ENCODE data around the gene FAM167B. TPM values are rescaled to one million over a fixed set of nuclear protein-coding genes. Genes with fewer than 3 reads are reported as not detected.

FAM167B gene
- polyA plus RNA-seq, 1 of the 3 experiments (the other 2 are of a cell fraction): 1.2 TPM

- DNase-seq: no peak
- CTCF ChIA-PET: interaction anchor here (0.9 to 4.3 kb wide), 3 partner anchors 12 to 27 kb away, joined by 3 to 20 read pairs (median 8); no protein-coding TSS in a partner anchor
- H3F3A ChIP-seq (replicated peaks; ENCODE audit: insufficient read depth): peaks cover 3% of the 10 kb centered on the region
- H3K4me3 ChIP-seq (ENCODE audit: low read depth in 2 of 2, low read length in 1 of 2): peak overlapping the region; percentile 59 to 79
- H3K79me2 ChIP-seq (ENCODE audit: insufficient read depth): peaks cover 66% of the 10 kb centered on the region
- H3K9me3 ChIP-seq: no peaks in the 10 kb centered on the region
- H3K36me3 ChIP-seq (replicated peaks in 1 of 2; ENCODE audit: control insufficient read depth in 1 of 2, insufficient read depth in 2 of 2, low read length in 1 of 2): peaks cover 24% of the 10 kb centered on the region in 2 experiments
- H3K4me1 ChIP-seq (ENCODE audit: control insufficient read depth in 1 of 2, insufficient read depth in 2 of 2, low read depth in 1 of 2, low read length in 1 of 2): peaks cover 8 to 17% of the 10 kb centered on the region in 2 experiments; a peak in 3 of 4 replicates
- WGBS (ENCODE audit: low lambda C conversion rate): 78% methylated on average over 4 of the region's 4 CpGs
- H3K27me3 ChIP-seq (ENCODE audit: insufficient read depth): no peaks in the 10 kb centered on the region
- H3K9me2 ChIP-seq: no peaks in the 10 kb centered on the region
- H3K9ac ChIP-seq: peak overlapping the region; percentile 99
- no peaks in the 10 kb centered on the region for H4K20me1 ChIP-seq (ENCODE audit: insufficient read depth)
- no peak overlapping the region for H2AFZ ChIP-seq (ENCODE audit: low read depth)
- peak overlapping the region; percentile 79 to 83; a peak in 2 of 4 replicates for H3K27ac ChIP-seq (ENCODE audit: low read depth in 2 of 2, low read length in 1 of 2)
- POLR2A ChIA-PET: interaction anchor here (1.4 kb wide), 1 partner anchor 8 kb away, joined by 3 read pairs; no protein-coding TSS in a partner anchor
- no peak for TF ChIP-seq FOSL2 (IDR thresholded peaks at IDR 0.05; ENCODE audit: borderline replicate concordance, low read depth)
- TF ChIP-seq POLR2AphosphoS5 (IDR thresholded peaks at IDR 0.05; ENCODE audit: low read depth, low read length): no peak
- TF ChIP-seq EZH2phosphoT487 (IDR thresholded peaks at IDR 0.05; ENCODE audit: borderline replicate concordance, low read depth): no peak
- TF ChIP-seq NRF1 (IDR thresholded peaks at IDR 0.05; ENCODE audit: low read depth, low read length): no peak
- TF ChIP-seq TEAD4 (IDR thresholded peaks at IDR 0.05; ENCODE audit: borderline replicate concordance, insufficient read depth): no peak
- TF ChIP-seq EP300 (IDR thresholded peaks at IDR 0.05; ENCODE audit: borderline replicate concordance in 1 of 2, low read depth in 1 of 2, low read length in 1 of 2): no peak
- no peak for TF ChIP-seq MXI1 (IDR thresholded peaks at IDR 0.05; ENCODE audit: low read depth, low read length)
- H3K4me2 ChIP-seq: peak overlapping the region; percentile 90
These were observed 26.1 kb upstream of the FAM167B start for GRCh38 chr1:32220746-32221580.

DNA sequence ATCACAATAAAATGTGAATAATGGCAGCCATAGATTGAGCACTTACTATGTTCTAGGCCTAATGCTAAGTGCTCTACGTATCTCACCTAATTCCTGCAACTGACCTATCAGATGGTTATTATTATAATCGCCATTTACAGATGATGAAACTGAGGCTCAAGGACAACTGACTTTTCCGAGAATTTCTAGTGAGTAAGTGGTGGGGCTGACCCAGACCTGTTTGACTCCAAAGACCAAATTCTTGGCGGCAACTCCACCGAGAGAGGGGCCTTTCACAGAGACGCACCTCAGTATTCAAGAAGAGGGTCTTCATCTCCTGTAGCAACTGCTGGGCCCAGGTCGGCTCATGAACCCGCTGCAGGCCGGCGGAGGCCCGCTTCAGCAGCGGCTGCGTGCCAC lies 25.4 kb upstream of the FAM167B start:
- Histone ChIP-seq H3K4me3 (ENCODE audit: low read depth in 2 of 2, low read length in 1 of 2) (peak overlapping the region; percentile 59 to 79), H3K27me3 (ENCODE audit: insufficient read depth) (no peaks in the 10 kb centered on the region), H3F3A (replicated peaks; ENCODE audit: insufficient read depth) (no peaks in the 10 kb centered on the region), H3K79me2 (ENCODE audit: insufficient read depth) (peaks cover 66% of the 10 kb centered on the region), H3K36me3 (replicated peaks in 1 of 2; ENCODE audit: control insufficient read depth in 1 of 2, insufficient read depth in 2 of 2, low read length in 1 of 2) (peaks cover 23 to 30% of the 10 kb centered on the region in 2 experiments), H4K20me1 (ENCODE audit: insufficient read depth) (no peaks in the 10 kb centered on the region), H3K4me2 (peak overlapping the region; percentile 90), H3K9me2 (no peaks in the 10 kb centered on the region), H3K4me1 (ENCODE audit: control insufficient read depth in 1 of 2, insufficient read depth in 2 of 2, low read depth in 1 of 2, low read length in 1 of 2) (peaks cover 8 to 17% of the 10 kb centered on the region in 2 experiments; a peak in 3 of 4 replicates), H3K9me3 (no peaks in the 10 kb centered on the region), H3K9ac (peak overlapping the region; percentile 99), H2AFZ (ENCODE audit: low read depth) (peak overlapping the region; percentile 89), H3K27ac (ENCODE audit: low read depth in 2 of 2, low read length in 1 of 2) (peak overlapping the region; percentile 79 to 83)
- TF ChIP-seq YY1 (IDR thresholded peaks at IDR 0.05; ENCODE audit: low read depth): no peak
- CTCF ChIA-PET: interaction anchor here (4.3 kb wide), 1 partner anchor 18 kb away, joined by 20 read pairs; no protein-coding TSS in a partner anchor
- WGBS (ENCODE audit: low lambda C conversion rate): 8% methylated on average over 6 of the region's 13 CpGs
- POLR2A ChIA-PET: interaction anchor here (1.4 kb wide), 1 partner anchor 9 kb away, joined by 3 read pairs; no protein-coding TSS in a partner anchor
- no peak for DNase-seq
